IPS DF 4.7 (cell line): Measurements from ENCODE around the gene RPL21.
"Not testable (repeated sequence)": the region's sequence is repeated elsewhere in the genome, so short reads cannot be mapped to it uniquely, and the experiment has no call there.

Experiments used
- DNase-seq: peaks from one replicate; pipeline ENCODE4 v3.0.0-alpha.2; 2013; ENCODE audit warnings: low spot score; ENCODE audit errors: extremely low read depth

The RPL21 gene

GRCh38 chr13:27251166-27252091 lies at the start of gene RPL21:
Gene RPL21 (plus strand): TSS chr13:27251558. CDS start chr13:27253777, 2,219 bp downstream.
- peak; percentile 92 for DNase-seq

GRCh38 chr13:27201661-27202060 lies 49.7 kb upstream of the RPL21 start:
- no peak for DNase-seq

GRCh38 chr13:27203186-27203585 lies 48.2 kb upstream of the RPL21 start:
- no peak for DNase-seq

GRCh38 chr13:27203854-27204253 lies 47.5 kb upstream of the RPL21 start:
- DNase-seq: no peak

DNA sequence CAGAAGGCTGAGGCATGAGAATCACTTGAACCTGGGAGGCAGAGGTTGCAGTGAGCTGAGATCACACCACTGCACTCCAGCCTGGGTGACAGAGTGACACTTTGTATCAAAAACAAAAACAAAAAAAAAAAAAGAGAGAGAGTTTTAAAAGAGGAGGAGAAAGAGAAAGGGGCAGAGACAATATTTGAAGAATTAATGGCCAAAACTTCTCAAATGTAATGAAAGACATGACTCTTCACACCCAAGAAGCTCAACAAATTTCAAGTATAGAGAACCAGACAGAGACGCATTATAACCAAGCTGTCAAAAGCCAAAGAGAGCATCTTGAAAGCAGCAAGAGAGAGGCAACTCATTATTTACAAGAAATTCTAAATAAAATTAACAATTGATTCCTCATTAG lies 42.8 kb upstream of the RPL21 start:
- DNase-seq: no peak

DNA sequence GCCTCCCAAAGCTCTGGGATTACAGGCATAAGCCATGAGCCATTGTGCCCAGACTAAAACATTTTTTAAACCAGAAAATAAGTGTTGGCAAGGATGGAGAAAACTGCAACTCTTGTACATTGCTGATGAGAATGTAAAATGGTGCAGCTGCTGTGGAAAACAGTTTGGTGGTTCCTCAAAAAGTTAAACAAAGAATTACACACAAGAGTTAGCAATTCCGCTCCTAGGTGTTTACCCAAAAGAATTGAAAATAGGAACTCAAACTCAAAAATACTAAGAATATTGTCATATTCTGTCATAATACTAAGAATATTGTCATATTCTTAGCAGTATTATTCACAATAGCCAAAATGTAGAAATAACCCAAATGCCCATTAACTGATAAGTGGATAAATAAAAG lies 40.1 kb upstream of the RPL21 start:
- no peak for DNase-seq

DNA sequence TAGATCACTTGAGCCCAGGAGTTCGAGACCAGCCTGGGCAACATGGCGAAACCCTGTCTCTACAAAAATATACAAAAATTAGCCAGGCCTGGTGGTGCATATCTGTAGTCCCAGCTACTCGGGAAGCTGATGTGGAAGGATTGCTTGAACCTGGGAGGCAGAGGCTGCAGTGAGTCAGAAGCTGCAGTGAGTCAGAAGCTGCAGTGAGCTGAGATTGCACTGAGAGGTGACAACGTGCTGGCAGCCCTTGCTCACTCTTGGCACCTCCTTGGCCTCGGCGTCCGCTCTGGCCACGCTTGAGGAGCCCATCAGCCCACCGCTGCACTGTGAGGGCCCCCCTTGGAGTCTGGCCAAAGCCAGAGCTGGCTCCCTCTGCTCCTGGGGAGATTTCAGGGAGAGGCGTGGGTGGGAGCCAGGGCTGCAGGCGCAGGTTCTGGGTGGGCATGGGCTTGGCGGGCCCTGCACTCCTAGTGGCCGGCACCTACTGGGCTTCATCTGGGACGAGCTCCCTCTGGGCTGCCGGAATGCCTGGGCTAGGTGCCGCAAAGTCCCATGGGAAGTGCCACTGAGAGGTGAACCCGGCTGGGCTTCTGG lies 39.5 kb upstream of the RPL21 start:
- DNase-seq: no peak

DNA sequence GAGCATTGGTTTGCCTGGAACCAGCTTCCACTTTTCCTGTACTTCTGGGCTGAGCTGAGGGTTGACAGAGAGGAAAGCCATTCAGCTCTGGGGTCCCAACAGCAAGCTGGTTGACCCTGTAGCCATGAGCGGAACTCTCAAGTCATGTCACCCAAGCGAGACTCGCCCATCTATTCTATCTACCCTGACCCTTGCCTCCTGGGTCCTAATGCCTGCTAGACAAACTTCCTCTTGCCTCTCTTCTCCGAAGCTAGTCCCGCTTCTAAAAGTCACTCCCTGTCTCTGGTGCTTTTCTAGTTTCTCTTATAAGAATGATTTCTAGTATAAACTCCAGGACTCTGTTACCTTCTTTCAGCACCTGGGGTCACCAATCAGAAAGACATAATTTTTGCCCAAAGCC lies 38.0 kb upstream of the RPL21 start:
- not testable (repeated sequence) for DNase-seq

GRCh38 chr13:27217791-27218190 lies 33.6 kb upstream of the RPL21 start:
- not testable (repeated sequence) for DNase-seq

GRCh38 chr13:27218861-27219260 lies 32.5 kb upstream of the RPL21 start:
- DNase-seq: not testable (repeated sequence)

- no peak for DNase-seq
Observed at GRCh38 chr13:27219611-27220010, 31.7 kb upstream of the RPL21 start.

DNA sequence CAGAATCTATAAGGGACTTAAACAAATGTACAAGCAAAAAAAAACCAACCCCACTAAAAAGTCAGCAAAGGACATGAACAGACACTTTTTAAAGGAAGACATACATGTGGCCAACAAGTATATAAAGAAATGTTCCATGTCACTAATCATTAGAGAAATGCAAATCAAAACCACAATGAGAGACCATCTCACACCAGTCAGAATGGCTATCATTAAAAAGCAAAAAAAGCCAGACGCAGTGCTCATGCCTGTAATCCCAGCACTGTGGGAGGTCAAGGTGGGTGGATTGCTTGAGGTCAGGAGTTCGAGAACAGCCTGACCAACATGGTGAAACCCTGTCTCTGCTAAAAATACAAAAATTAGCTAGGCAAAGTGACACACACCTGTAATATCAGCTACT lies 29.3 kb upstream of the RPL21 start:
- not testable (repeated sequence) for DNase-seq

DNA sequence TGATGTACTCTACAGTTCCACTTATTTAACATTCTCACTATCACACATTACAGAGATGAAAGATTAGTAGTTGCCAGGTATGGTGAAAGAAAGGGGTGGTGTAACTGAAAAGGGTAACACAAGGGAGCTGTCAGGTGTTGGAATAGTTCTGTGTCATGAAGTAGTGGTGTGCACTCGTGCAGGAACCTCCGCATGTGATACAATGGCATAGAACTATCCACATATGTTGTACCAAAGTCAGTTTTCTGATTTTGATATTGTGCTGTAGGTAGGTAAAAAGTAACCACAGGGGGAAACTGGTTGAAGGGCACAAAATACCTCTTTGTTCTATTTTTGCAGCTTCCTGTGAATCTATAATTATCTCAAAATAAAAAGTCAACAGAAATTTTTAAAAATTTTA lies 24.4 kb upstream of the RPL21 start:
- DNase-seq: no peak

- DNase-seq: no peak
Observed at GRCh38 chr13:27228131-27228530, 23.2 kb upstream of the RPL21 start.

DNA sequence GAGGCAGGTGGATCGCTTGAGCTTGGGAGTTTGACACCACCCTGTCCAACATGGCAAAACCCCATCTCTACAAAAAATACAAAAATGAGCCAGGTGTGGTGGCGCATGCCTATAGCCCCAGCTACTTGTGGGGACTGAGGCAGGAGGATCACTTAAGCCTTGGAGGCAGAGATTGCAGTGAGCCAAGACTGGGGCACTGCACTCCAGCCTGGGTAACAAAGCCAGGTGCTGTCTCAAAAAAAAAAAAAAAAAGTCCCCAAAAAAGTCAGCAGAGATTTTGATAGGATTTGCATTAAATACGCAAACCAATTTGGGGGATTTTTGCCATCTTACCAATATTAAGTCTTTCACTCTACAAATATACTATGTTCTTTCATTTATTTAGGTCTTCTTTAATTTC lies 21.7 kb upstream of the RPL21 start:
- DNase-seq: no peak

DNA sequence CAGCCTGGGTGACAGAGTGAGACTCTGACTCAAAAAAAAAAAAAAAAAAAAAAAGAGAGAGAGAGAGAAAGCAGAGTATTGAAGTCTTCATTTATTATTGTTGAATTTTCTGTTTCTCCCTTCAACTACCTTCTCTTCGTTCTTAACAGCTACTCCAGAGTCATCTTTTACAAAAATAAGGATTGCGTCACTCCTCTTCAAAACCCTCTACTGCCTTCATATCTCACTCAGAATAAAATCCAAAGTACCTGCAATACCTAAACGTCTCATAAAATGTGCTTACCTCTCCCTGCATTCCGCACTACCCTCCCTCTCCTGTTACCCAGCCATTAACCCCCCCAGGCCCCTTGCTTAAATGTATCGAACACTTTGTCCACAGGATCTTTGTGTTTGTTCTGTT lies 17.4 kb upstream of the RPL21 start:
- DNase-seq: no peak

DNA sequence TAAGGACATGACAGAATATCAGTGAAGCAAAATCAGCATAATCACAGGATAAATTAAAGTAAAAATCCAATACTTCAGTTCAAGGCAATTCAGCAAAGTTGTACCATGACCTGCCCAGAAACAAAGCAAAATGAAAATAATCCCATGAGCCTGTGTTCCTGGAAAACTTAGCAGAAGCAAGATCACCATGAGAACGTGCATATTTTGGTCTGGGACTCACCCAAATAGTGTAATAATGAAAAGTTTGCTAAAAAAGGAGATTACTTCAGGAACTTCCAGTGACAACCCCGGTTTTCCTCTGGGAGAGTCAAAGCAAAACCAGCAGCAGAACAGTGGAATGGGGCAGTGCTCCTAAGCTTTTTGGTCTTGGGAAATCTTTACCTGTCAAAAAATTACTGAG lies 14.9 kb upstream of the RPL21 start:
- no peak for DNase-seq

DNA sequence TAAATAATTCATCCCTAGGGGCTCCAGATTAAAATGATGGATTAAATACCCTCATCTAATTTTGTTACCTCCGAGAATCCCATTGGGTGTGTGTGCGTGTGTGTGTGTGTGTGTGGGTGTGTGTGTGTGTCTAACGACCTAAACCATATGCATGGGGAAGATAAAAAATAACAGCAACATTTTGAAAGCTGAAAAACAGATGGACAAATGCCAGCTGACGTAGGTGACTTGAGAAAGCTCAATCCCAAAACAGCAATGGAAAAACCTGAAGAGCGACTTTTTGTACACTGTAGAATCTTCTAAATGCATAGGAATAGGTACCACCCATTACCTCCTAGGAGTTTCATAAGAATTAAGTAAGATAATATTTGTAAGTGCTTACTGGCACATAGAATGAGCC lies 8.7 kb upstream of the RPL21 start:
- DNase-seq: no peak

DNA sequence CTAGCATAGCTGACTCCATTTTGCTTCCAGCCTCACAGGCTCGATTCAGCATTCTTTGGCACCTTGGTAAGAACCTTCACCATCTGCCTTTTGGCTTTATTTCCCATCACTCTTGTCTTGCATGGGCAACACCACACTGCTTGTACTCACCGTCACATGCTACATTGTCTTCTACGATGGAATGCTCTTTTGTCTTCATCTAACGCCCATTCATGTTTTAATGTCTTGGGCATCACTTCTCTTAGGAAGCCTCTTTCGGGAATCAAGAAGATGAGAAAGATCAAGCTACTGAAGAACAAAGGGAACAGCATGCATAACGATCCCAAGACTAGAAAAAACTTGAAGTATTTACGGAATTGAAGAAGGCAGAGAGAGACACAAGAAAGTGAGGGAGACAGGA lies 5.7 kb upstream of the RPL21 start:
- no peak for DNase-seq

DNA sequence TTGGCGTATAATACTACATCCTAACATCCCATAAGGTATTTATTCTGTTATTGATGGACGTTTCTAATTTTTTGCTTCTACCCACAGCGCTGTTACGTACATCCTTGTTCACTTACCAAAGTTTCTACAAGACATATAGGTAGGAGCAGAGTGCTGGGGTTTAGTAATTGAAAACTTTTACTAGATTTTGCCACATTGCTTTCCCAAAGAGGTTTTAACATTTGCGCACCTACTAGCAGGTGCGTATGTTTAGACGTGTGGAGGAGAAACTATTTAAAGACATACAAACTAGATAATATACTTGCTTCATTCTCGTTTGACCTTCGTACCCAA lies 559 bp upstream of the RPL21 start:
- no peak for DNase-seq

GRCh38 chr13:27252467-27252866 lies 1.1 kb downstream of the RPL21 start:
- DNase-seq: no peak

DNA sequence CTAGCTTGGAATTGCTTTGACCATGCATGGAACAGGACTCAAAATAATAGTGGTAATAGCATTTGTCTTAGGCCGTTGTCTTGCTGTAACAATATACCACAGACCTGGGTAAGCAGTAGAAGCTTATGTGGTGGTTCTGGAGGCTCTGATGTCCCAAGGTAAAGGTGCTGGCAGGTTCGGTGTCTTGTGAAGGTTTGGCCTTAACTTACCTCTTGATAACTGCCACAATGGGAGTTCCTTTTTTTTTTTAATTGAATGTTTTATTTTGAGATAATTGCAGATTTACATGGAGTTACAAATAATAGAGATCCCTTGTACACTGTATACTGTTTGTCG lies 5.8 kb downstream of the RPL21 start:
- no peak for DNase-seq

- DNase-seq: no peak
Observed at GRCh38 chr13:27257648-27258253, 6.4 kb downstream of the RPL21 start.
